GM19455 (cell line): Measurements from ENCODE around the gene SRMS.
"Not testable (repeated sequence)": the region's sequence is repeated elsewhere in the genome, so short reads cannot be mapped to it uniquely, and the experiment has no call there.

Experiments used
- ATAC-seq: cut with Tn5 transposase; IDR thresholded peaks from one replicate; pipeline ENCODE4 v1.9.1; 2021; ENCODE audit not compliant: unreplicated experiment

The SRMS gene

GRCh38 chr20:63566395-63567135 lies 19.0 kb upstream of the SRMS start:
- ATAC-seq: no peak

- ATAC-seq: no peak
Measured at GRCh38 chr20:63565699-63566335, 18.3 kb upstream of the SRMS start.

GRCh38 chr20:63565021-63565698 lies 17.6 kb upstream of the SRMS start:
- ATAC-seq: no peak

- ATAC-seq: no peak
Measured at GRCh38 chr20:63564036-63564810, 16.7 kb upstream of the SRMS start.

- ATAC-seq: no peak
Measured at GRCh38 chr20:63563225-63563935, 15.8 kb upstream of the SRMS start.

GRCh38 chr20:63562461-63563224 lies 15.1 kb upstream of the SRMS start:
- no peak for ATAC-seq

- no peak for ATAC-seq
Measured at GRCh38 chr20:63561624-63562396, 14.3 kb upstream of the SRMS start.

- no peak for ATAC-seq
Measured at GRCh38 chr20:63560856-63561609, 13.5 kb upstream of the SRMS start.

GRCh38 chr20:63560333-63560805 lies 12.8 kb upstream of the SRMS start:
- ATAC-seq: no peak

GRCh38 chr20:63559485-63560332 lies 12.2 kb upstream of the SRMS start:
- not testable (repeated sequence) for ATAC-seq

- ATAC-seq: no peak
Measured at GRCh38 chr20:63558804-63559484, 11.4 kb upstream of the SRMS start.

GRCh38 chr20:63557481-63557891 lies 9.9 kb upstream of the SRMS start:
- no peak for ATAC-seq

GRCh38 chr20:63556873-63557478 lies 9.4 kb upstream of the SRMS start:
- ATAC-seq: no peak

- no peak for ATAC-seq
Measured at GRCh38 chr20:63555661-63556381, 8.3 kb upstream of the SRMS start.

- ATAC-seq: no peak
Measured at GRCh38 chr20:63554361-63555278, 7.1 kb upstream of the SRMS start.
